Ishikawa (cell line): ENCODE measurements around the gene CALU.

ENCODE experiments used
- CEBPB ChIP-seq: IDR thresholded peaks from 2 replicates; pipeline ENCODE4 v1.6.1; 2012
- CREB1 ChIP-seq: IDR thresholded peaks from 2 replicates; pipeline ENCODE4 v1.6.1; 2012; ENCODE audit warnings: low read depth
- EP300 ChIP-seq: IDR thresholded peaks from 2 replicates; pipeline ENCODE4 v1.6.1; 2012; ENCODE audit warnings: borderline replicate concordance
- RAD21 ChIP-seq: IDR thresholded peaks from 2 replicates; pipeline ENCODE4 v1.6.1; 2012; ENCODE audit warnings: low read depth
- REST ChIP-seq: IDR thresholded peaks from 2 replicates; pipeline ENCODE4 v1.6.1; 2012; ENCODE audit warnings: low read depth, mild to moderate bottlenecking
- TEAD4 ChIP-seq: IDR thresholded peaks from 2 replicates; pipeline ENCODE4 v1.6.1; 2012
- YY1 ChIP-seq: IDR thresholded peaks from 2 replicates; pipeline ENCODE4 v1.6.1; 2012; ENCODE audit warnings: low read depth

- TF ChIP-seq RAD21, result no peak
- no peak for TF ChIP-seq CEBPB
- no peak for TF ChIP-seq REST
- TF ChIP-seq EP300, result no peak
- no peak for TF ChIP-seq YY1
- TF ChIP-seq CREB1, result no peak
- TF ChIP-seq TEAD4, result no peak
Observed at GRCh38 chr7:128701062-128701785, 37.9 kb upstream of the CALU start.
